ENCODE data around the gene ZNF747. TPM values are rescaled to one million over a fixed set of nuclear protein-coding genes. Genes with fewer than 3 reads are reported as not detected.
"Not testable (repeated sequence)": the region's sequence is repeated elsewhere in the genome, so short reads cannot be mapped to it uniquely, and the experiment has no call there.

The ZNF747 gene
- total and polyA plus RNA-seq, 10 of the 15 experiments (the other 5 are each of a cell fraction or from before 2014, with no cell fraction given), result 1.0 to 13.0 (median 7.2) TPM

GRCh38 chr16:30536391-30537024 is 1.9 kb upstream of the ZNF747 start:
- DNase-seq (ENCODE audit: low read depth, low spot score); BruUV-seq (replicated peaks); H4K20me1 ChIP-seq (ENCODE audit: control insufficient read depth, insufficient read depth); H3K27me3 ChIP-seq (replicated peaks in 1 of 2; ENCODE audit: control insufficient read depth in 2 of 2, insufficient read depth in 2 of 2, low read length in 1 of 2); H3K4me1 ChIP-seq (ENCODE audit: control insufficient read depth, insufficient read depth, low read length); H3K9me3 ChIP-seq (replicated peaks; ENCODE audit: control insufficient read depth, insufficient read depth, low read length); H3K36me3 ChIP-seq (ENCODE audit: control insufficient read depth in 2 of 2, insufficient read depth in 2 of 2, low read length in 1 of 2); in situ Hi-C loops (cut with MboI); H2AFZ ChIP-seq (ENCODE audit: control insufficient read depth, low read depth, low read length); FAIRE-seq; ATAC-seq; H3K27ac ChIP-seq (ENCODE audit: control insufficient read depth, insufficient read depth): not testable (repeated sequence)
- peak overlapping the region; percentile 87 for H3K4me2 ChIP-seq (ENCODE audit: control insufficient read depth, insufficient read depth)
- 96% methylated on average over 13 of the region's 13 CpGs for WGBS (ENCODE audit: insufficient coverage, insufficient replicate concordance, low lambda C conversion rate, missing lambda C conversion rate)
- intact Hi-C loops (cut with micrococcal nuclease; ENCODE audit: unreplicated experiment), result loop anchor here (5.0 kb wide), 1 partner anchor 89 kb away; the partner anchor contains the start of gene SEPHS2
- ChIA-PET SMC1A (ENCODE audit: uncharacterized antibody, unreplicated experiment) (interaction anchor here (0.8 to 4.7 kb wide), 29 partner anchors 13 to 161 kb away, joined by 3 to 47 read pairs (median 7); partner anchors contain the start of genes DCTPP1, FBRS, ITGAL and SEPHS2), CTCF (interaction anchor here (0.6 to 4.7 kb wide), 34 partner anchors 8 to 444 kb away, joined by 3 to 81 read pairs (median 8); partner anchors contain the start of genes DCTPP1, FBRS, ITGAL and SEPHS2), POLR2A (interaction anchor here (0.6 to 5.2 kb wide), 13 partner anchors 9 to 168 kb away, joined by 4 to 109 read pairs (median 8); partner anchors contain the start of genes DCTPP1, ITGAL, ZNF688 and ZNF764), RAD21 (ENCODE audit: unreplicated experiment) (interaction anchor here (0.6 to 5.2 kb wide), 30 partner anchors 9 to 195 kb away, joined by 3 to 129 read pairs (median 7); partner anchors contain the start of genes DCTPP1, FBRS, SEPHS2 and SEPTIN1)
- H3K79me2 ChIP-seq (ENCODE audit: control insufficient read depth, insufficient read depth, low read length), result peaks cover 27% of the 10 kb centered on the region
- peak overlapping the region; percentile 96 for H3K9ac ChIP-seq (ENCODE audit: control insufficient read depth, insufficient read depth, low read length)
- TF ChIP-seq MLLT1 (IDR thresholded peaks at IDR 0.05), result peak; percentile 94
- 0 out of 2 replicates have a peak, but pooled peaks have one; percentile 18 for TF ChIP-seq ZBTB33 (IDR thresholded peaks at IDR 0.05)
- H3K4me3 ChIP-seq, result peak overlapping the region; percentile 90
